ENCODE measurements around the gene CAB39. TPM values are rescaled to one million over a fixed set of nuclear protein-coding genes. Genes with fewer than 3 reads are reported as not detected.

The CAB39 gene
- total RNA-seq, 1 experiment from 2014 or later = 52.5 TPM

DNA sequence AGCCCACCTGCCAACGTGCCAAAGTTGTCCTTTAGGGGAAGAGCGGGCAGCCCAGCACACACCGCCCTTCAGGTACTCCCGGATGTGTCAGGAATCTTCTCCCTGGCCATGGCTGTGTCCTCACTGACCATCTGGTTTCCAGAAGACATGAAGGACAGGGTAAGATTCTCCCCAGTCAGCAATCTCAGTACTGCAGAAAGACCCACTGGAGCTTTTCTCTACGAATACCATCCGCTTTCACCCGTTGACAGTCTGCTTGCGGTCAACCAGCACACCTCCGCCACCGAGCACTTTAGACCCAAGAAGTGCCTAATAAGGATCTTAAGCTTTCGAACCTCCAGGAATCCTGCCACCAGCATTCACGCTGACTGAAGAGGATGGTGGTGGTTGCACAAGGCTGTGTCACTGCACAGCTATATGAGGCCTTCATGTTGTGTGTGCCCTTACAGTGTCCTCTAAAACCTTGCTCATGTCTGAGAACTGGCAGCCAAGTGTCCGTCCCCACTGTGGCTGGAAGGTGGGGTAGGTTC is 109.4 kb downstream of the CAB39 start:
- Histone ChIP-seq H3K36me3 (ENCODE audit: low read depth, low read length) (peaks cover 20% of the 10 kb centered on the region), H3K27me3 (ENCODE audit: low read length) (no peaks in the 10 kb centered on the region), H3F3A (ENCODE audit: low read length, unreplicated experiment) (no peaks in the 10 kb centered on the region), H3K9me2 (replicated peaks; ENCODE audit: low read length) (no peaks in the 10 kb centered on the region), H3K9ac (ENCODE audit: low read length) (no peak overlapping the region), H3K9me3 (ENCODE audit: low read length) (no peaks in the 10 kb centered on the region), H3K27ac (ENCODE audit: low read length) (no peak overlapping the region), H3K4me2 (ENCODE audit: low read length) (no peak overlapping the region), H3K4me3 (ENCODE audit: low read length) (no peak overlapping the region), H3K79me2 (ENCODE audit: low read length) (no peaks in the 10 kb centered on the region), H2AFZ (ENCODE audit: low read length) (no peak overlapping the region), H4K20me1 (ENCODE audit: low read length) (no peaks in the 10 kb centered on the region), H3K4me1 (ENCODE audit: insufficient read depth, low read length) (no peaks in the 10 kb centered on the region)
- DNase-seq = no peak
- intact Hi-C loops (cut with micrococcal nuclease) = loop anchor here (5.0 kb wide), 3 partner anchors 80 to 630 kb away; no protein-coding TSS in a partner anchor
- POLR2A ChIA-PET (ENCODE audit: unreplicated experiment) = no interaction called here
- CTCF ChIA-PET = no interaction called here
- no peak for TF ChIP-seq EZH2 (IDR thresholded peaks at IDR 0.05; ENCODE audit: low read length, unreplicated experiment)
- no peak for TF ChIP-seq CTCF (conservative IDR thresholded peaks at IDR 0.05; ENCODE audit: low read depth, low read length)
- no peak for TF ChIP-seq EZH2phosphoT487 (IDR thresholded peaks at IDR 0.05; ENCODE audit: borderline replicate concordance, low read length)
- no TSS peak for BruUV-seq (replicated peaks)
- ATAC-seq = no peak

GRCh38 chr2:230823264-230823964 is 110.8 kb downstream of the CAB39 start:
- POLR2A ChIA-PET (ENCODE audit: unreplicated experiment) = no interaction called here
- peak; percentile 44 for ATAC-seq

More at GRCh38 chr2:230823264-230823964, 110.8 kb downstream of the CAB39 start:
- no TSS peak for BruUV-seq (replicated peaks)
- no peaks in the 10 kb centered on the region for H3K27me3 ChIP-seq (ENCODE audit: low read length)
- TF ChIP-seq CTCF (conservative IDR thresholded peaks at IDR 0.05; ENCODE audit: low read depth, low read length) = no peak
- TF ChIP-seq EZH2 (IDR thresholded peaks at IDR 0.05; ENCODE audit: low read length, unreplicated experiment) = no peak
- TF ChIP-seq EZH2phosphoT487 (IDR thresholded peaks at IDR 0.05; ENCODE audit: borderline replicate concordance, low read length) = no peak
- H3K4me3 ChIP-seq (ENCODE audit: low read length) = no peak overlapping the region
- no peak overlapping the region for H3K27ac ChIP-seq (ENCODE audit: low read length)
- DNase-seq = no peak
- H3F3A ChIP-seq (ENCODE audit: low read length, unreplicated experiment) = no peaks in the 10 kb centered on the region
- peaks cover 8% of the 10 kb centered on the region; the same call in 1 of the 2 replicates for H3K36me3 ChIP-seq (ENCODE audit: low read depth, low read length)
- peak overlapping the region; percentile 83; the same call in 1 of the 2 replicates for H3K4me2 ChIP-seq (ENCODE audit: low read length)
- H3K9me3 ChIP-seq (ENCODE audit: low read length) = no peaks in the 10 kb centered on the region
- CTCF ChIA-PET = interaction anchor here (1.5 to 1.9 kb wide), 2 partner anchors 164 to 230 kb away, joined by 5 to 19 read pairs; no protein-coding TSS in a partner anchor
- no peak overlapping the region for H2AFZ ChIP-seq (ENCODE audit: low read length)
- intact Hi-C loops (cut with micrococcal nuclease) = loop anchor here (5.0 kb wide), 3 partner anchors 79 to 629 kb away; no protein-coding TSS in a partner anchor
- H3K4me1 ChIP-seq (ENCODE audit: insufficient read depth, low read length) = no peaks in the 10 kb centered on the region
- no peaks in the 10 kb centered on the region for H3K9me2 ChIP-seq (replicated peaks; ENCODE audit: low read length)
- no peaks in the 10 kb centered on the region for H4K20me1 ChIP-seq (ENCODE audit: low read length)
- H3K9ac ChIP-seq (ENCODE audit: low read length) = no peak overlapping the region
- no peaks in the 10 kb centered on the region for H3K79me2 ChIP-seq (ENCODE audit: low read length)

All from PC-3 (cell line).